K562 (cell line): ENCODE data around the gene CNOT10. TPM values are rescaled to one million over a fixed set of nuclear protein-coding genes. Genes with fewer than 3 reads are reported as not detected.

Experiments
- CBX3 ChIP-seq, 2 experiments: IDR thresholded peaks; 1 replicate in 1 of 2; 2 replicates in 1 of 2; pipeline ENCODE4 v1.6.1; 2012; ENCODE audit warnings: inconsistent platforms in 2 of 2, low read length in 2 of 2, borderline replicate concordance in 1 of 2, control low read depth in 1 of 2
- NR4A1 ChIP-seq, 2 experiments: fragments of 250-450 bp in 1 of 2; fragments of 450-650 bp in 1 of 2; sonication (Bioruptor Pico) in 1 of 2; IDR thresholded peaks; 2 replicates each; pipeline versions ENCODE4 v1.4.0 to v1.6.1; 2016 to 2020; ENCODE audit warnings: mild to moderate bottlenecking in 2 of 2, missing compliant biosample characterization in 1 of 2, missing genetic modification characterization in 1 of 2, moderate library complexity in 1 of 2
- U2AF1 ChIP-seq: fragments of 200-400 bp; formaldehyde crosslinking; optimal IDR thresholded peaks from 2 replicates; pipeline ENCODE3; 2017; ENCODE audit warnings: mild to moderate bottlenecking, low read depth, low read length, moderate library complexity
- ZNF764 ChIP-seq: fragments of 250-450 bp; sonication (Bioruptor Pico); IDR thresholded peaks from 2 replicates; pipeline ENCODE4 v1.4.0; 2020; ENCODE audit warnings: low read depth, mild to moderate bottlenecking, moderate library complexity
- polyA plus RNA-seq, 8 experiments: library from polyadenylated mRNA; depleted of rRNA in 4 of 8; stranded (reverse) in 5 of 8; unstranded in 3 of 8; fragments of >200 nt; fragmentation: Nextera tagmentation in 2 of 8; fragmentation: Illumina TruSeq in 1 of 8; extraction: Ambion mirVana in 2 of 8; extraction: Trizol in 1 of 8; gene quantifications; 2 replicates each; pipeline versions ENCODE4 v1.2.1 to v1.2.3, GENCODE V29; 2011 to 2014; ENCODE audit warnings: inconsistent platforms in 1 of 8, missing spikeins in 1 of 8
- total RNA-seq, 7 experiments: library from RNA; depleted of rRNA in 6 of 7; stranded (reverse); fragments of >200 nt in 6 of 7; fragmentation: Illumina TruSeq in 2 of 7; extraction: Trizol in 2 of 7; gene quantifications; 2 replicates each; pipeline versions ENCODE4 v1.2.1 to v1.2.3, GENCODE V29; 2011 to 2021; ENCODE audit warnings: low replicate concordance in 1 of 7
- TF ChIP-seq, protein P1 (sequence below): fragments of 450-650 bp; IDR thresholded peaks from 2 replicates; pipeline ENCODE4 v1.6.1; 2017; ENCODE audit warnings: antibody characterized with exemption, mild to moderate bottlenecking
- TF ChIP-seq, protein P2 (sequence below), 2 experiments: fragments of 450-650 bp; IDR thresholded peaks; 2 replicates each; pipeline ENCODE4 v1.6.1; 2016; ENCODE audit warnings: mild to moderate bottlenecking in 2 of 2, borderline replicate concordance in 1 of 2, low read depth in 1 of 2, moderate library complexity in 1 of 2
- TF ChIP-seq, protein P3 (sequence below): sonication (generic); IDR thresholded peaks from 2 replicates; pipeline ENCODE4 v1.6.1; 2016
- TF ChIP-seq, protein P4 (sequence below): sonication (generic); formaldehyde crosslinking; IDR thresholded peaks from 2 replicates; pipeline ENCODE4 v1.8.0; 2022; ENCODE audit warnings: mild to moderate bottlenecking, missing genetic modification reagents

Gene CNOT10
- total and polyA plus RNA-seq, 9 of the 15 experiments (the other 6 are each of a cell fraction or from before 2014, with no cell fraction given): 35.7 to 114 (median 81.9) TPM

DNA sequence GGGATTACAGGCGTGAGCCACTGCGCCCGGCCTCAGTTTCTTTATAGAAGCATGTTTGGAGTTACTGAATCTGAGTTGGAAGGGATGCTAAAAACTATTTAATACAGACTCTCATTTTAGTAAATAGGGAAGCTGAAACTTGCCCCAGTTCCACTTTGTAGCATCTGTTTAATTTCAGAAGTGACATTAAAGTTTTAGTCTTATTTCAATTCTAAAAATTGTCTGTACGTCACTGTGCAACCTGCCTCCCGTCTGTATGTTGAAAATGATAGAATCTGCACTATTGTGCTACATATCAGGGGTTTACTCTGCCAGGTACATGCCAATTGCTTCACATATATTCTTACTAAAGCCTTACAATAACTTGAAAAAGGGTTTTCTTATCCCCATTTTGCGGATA is 15.3 kb downstream of the CNOT10 start (continued):
- TF ChIP-seq, protein P1, sequence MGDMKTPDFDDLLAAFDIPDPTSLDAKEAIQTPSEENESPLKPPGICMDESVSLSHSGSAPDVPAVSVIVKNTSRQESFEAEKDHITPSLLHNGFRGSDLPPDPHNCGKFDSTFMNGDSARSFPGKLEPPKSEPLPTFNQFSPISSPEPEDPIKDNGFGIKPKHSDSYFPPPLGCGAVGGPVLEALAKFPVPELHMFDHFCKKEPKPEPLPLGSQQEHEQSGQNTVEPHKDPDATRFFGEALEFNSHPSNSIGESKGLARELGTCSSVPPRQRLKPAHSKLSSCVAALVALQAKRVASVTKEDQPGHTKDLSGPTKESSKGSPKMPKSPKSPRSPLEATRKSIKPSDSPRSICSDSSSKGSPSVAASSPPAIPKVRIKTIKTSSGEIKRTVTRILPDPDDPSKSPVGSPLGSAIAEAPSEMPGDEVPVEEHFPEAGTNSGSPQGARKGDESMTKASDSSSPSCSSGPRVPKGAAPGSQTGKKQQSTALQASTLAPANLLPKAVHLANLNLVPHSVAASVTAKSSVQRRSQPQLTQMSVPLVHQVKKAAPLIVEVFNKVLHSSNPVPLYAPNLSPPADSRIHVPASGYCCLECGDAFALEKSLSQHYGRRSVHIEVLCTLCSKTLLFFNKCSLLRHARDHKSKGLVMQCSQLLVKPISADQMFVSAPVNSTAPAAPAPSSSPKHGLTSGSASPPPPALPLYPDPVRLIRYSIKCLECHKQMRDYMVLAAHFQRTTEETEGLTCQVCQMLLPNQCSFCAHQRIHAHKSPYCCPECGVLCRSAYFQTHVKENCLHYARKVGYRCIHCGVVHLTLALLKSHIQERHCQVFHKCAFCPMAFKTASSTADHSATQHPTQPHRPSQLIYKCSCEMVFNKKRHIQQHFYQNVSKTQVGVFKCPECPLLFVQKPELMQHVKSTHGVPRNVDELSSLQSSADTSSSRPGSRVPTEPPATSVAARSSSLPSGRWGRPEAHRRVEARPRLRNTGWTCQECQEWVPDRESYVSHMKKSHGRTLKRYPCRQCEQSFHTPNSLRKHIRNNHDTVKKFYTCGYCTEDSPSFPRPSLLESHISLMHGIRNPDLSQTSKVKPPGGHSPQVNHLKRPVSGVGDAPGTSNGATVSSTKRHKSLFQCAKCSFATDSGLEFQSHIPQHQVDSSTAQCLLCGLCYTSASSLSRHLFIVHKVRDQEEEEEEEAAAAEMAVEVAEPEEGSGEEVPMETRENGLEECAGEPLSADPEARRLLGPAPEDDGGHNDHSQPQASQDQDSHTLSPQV: no peak
- TF ChIP-seq, protein P2, sequence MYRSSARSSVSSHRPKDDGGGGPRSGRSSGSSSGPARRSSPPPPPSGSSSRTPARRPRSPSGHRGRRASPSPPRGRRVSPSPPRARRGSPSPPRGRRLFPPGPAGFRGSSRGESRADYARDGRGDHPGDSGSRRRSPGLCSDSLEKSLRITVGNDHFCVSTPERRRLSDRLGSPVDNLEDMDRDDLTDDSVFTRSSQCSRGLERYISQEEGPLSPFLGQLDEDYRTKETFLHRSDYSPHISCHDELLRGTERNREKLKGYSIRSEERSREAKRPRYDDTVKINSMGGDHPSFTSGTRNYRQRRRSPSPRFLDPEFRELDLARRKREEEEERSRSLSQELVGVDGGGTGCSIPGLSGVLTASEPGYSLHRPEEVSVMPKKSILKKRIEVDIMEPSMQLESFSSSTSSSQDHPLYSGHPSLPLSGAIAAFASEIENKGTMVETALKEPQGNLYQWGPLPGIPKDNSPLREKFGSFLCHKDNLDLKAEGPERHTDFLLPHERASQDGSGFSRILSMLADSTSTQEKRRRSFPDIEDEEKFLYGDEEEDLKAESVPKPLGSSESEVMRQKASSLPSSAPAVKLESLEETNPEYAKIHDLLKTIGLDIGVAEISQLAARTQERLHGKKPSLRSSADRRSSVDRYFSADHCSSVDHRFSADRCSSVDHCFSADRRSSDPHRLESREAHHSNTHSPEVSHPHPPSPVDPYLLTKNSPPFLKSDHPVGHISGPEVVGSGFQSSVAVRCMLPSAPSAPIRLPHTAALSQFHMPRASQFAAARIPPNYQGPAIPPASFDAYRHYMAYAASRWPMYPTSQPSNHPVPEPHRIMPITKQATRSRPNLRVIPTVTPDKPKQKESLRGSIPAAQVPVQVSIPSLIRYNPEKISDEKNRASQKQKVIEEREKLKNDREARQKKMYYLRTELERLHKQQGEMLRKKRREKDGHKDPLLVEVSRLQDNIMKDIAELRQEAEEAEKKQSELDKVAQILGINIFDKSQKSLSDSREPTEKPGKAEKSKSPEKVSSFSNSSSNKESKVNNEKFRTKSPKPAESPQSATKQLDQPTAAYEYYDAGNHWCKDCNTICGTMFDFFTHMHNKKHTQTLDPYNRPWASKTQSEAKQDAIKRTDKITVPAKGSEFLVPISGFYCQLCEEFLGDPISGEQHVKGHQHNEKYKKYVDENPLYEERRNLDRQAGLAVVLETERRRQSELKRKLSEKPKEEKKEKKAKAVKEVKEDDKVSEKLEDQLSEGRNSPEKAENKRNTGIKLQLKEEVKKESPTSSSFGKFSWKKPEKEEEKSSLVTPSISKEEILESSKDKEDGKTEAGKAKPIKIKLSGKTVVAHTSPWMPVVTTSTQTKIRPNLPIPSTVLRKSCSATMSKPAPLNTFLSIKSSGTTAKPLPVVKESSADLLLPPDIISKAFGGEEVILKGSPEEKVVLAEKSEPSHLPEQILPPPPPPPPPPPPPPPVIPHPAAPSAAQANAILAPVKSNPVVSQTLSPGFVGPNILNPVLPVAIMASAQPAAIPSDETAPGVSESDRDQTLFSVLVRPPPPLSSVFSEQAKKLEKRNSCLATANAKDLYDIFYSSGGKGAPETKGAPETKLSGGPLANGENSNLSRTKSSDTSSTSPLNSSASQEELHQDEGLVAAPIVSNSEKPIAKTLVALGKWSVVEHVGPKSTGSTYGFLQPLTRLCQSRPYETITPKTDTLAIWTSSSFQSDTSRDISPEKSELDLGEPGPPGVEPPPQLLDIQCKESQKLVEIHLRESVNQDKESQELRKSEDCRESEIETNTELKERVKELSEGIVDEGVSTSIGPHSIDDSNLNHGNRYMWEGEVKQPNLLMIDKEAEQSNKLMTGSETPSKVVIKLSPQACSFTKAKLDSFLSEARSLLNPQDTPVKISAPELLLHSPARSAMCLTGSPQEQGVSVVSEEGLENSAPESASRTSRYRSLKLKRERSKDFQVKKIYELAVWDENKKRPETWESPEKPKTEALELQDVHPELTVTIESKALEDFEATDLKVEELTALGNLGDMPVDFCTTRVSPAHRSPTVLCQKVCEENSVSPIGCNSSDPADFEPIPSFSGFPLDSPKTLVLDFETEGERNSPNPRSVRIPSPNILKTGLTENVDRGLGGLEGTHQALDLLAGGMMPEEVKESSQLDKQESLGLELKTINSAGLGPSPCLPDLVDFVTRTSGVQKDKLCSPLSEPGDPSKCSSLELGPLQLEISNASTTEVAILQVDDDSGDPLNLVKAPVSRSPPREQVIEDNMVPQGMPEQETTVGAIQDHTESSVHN (IDR thresholded peaks at IDR 0.05; ENCODE audit: borderline replicate concordance in 1 of 2, low read depth in 1 of 2): no peak
- TF ChIP-seq NR4A1 (CRISPR knock-in tag; IDR thresholded peaks at IDR 0.05) (no peak), NR4A1 (tag; IDR thresholded peaks at IDR 0.05) (no peak), ZNF764 (CRISPR knock-in tag) (no peak), U2AF1 (no peak), CBX3 (IDR thresholded peaks at IDR 0.05; ENCODE audit: borderline replicate concordance in 1 of 2, low read length in 2 of 2) (no peak)
- TF ChIP-seq, protein P3, sequence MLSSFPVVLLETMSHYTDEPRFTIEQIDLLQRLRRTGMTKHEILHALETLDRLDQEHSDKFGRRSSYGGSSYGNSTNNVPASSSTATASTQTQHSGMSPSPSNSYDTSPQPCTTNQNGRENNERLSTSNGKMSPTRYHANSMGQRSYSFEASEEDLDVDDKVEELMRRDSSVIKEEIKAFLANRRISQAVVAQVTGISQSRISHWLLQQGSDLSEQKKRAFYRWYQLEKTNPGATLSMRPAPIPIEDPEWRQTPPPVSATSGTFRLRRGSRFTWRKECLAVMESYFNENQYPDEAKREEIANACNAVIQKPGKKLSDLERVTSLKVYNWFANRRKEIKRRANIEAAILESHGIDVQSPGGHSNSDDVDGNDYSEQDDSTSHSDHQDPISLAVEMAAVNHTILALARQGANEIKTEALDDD: no peak
- TF ChIP-seq, protein P4, sequence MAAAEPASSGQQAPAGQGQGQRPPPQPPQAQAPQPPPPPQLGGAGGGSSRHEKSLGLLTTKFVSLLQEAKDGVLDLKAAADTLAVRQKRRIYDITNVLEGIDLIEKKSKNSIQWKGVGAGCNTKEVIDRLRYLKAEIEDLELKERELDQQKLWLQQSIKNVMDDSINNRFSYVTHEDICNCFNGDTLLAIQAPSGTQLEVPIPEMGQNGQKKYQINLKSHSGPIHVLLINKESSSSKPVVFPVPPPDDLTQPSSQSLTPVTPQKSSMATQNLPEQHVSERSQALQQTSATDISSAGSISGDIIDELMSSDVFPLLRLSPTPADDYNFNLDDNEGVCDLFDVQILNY: no peak
